GM12873 (cell line): Measurements from ENCODE around the gene PNKD.

Experiments
- TF ChIP-seq, protein P1 (sequence below): IDR thresholded peaks from 2 replicates; pipeline ENCODE4 v1.5.1; 2012; ENCODE audit warnings: low read depth, mild to moderate bottlenecking, moderate library complexity, low read length, control low read depth; ENCODE audit not compliant: insufficient read depth; ENCODE audit errors: missing control alignments

PNKD gene

DNA sequence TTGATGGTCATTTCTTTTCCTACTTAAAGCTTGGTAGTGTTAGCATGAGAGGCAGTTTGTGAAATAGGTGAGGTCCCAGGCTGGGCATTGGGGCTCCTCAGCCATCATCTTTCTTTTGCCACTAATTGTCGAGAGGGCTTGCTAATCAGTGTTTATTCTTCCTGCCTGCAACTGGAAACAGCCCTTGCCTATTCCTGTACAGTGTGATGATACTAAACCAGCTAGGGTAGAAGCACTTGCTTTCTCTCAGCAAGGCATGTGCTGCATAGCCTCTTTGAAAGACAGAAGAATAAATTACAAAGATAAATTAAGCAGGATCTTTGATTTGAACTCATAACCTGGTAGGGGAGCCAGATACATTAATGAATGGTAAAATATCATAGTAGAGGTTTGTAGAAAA is 26.1 kb upstream of the PNKD start:
- TF ChIP-seq, protein P1, sequence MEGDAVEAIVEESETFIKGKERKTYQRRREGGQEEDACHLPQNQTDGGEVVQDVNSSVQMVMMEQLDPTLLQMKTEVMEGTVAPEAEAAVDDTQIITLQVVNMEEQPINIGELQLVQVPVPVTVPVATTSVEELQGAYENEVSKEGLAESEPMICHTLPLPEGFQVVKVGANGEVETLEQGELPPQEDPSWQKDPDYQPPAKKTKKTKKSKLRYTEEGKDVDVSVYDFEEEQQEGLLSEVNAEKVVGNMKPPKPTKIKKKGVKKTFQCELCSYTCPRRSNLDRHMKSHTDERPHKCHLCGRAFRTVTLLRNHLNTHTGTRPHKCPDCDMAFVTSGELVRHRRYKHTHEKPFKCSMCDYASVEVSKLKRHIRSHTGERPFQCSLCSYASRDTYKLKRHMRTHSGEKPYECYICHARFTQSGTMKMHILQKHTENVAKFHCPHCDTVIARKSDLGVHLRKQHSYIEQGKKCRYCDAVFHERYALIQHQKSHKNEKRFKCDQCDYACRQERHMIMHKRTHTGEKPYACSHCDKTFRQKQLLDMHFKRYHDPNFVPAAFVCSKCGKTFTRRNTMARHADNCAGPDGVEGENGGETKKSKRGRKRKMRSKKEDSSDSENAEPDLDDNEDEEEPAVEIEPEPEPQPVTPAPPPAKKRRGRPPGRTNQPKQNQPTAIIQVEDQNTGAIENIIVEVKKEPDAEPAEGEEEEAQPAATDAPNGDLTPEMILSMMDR, result no peak

DNA sequence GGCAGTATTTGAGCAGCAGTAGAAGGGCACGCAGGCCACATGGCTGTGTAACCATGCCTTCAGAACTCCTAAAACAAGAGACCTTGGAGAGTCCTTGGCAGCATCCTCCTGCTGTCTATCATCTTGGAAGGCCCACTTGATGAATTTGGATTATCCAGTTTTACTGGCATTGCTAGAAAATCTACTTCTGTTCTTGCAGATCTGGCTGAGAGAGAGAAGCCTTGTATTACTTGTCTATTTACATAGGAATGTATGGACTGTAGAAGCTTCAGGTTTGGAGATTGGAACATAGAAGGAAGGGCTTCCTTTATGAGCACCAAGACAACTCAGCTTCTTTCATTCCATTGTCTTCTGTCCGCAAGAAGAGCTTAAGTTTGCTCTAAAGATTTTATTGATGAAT is 25.7 kb upstream of the PNKD start:
- TF ChIP-seq, protein P1, result no peak

DNA sequence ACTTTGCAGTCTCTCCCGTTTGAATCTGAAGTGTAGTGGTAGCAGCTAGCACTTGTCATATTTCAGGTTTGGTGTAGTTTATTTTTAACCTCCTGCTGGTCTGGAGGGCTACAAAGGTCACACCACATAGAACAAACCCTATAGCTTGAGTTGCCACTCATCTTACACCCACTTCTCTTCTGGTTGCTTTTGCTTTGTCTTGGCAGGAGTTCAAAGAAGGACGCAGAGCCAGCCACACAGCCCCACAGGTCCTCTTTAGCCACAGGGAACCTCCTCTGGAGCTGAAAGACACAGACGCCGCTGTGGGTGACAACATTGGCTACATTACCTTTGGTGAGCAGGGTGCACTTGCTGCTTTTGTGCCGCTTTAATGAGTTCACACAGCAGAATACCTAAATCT is 25.1 kb upstream of the PNKD start:
- TF ChIP-seq, protein P1, result no peak

DNA sequence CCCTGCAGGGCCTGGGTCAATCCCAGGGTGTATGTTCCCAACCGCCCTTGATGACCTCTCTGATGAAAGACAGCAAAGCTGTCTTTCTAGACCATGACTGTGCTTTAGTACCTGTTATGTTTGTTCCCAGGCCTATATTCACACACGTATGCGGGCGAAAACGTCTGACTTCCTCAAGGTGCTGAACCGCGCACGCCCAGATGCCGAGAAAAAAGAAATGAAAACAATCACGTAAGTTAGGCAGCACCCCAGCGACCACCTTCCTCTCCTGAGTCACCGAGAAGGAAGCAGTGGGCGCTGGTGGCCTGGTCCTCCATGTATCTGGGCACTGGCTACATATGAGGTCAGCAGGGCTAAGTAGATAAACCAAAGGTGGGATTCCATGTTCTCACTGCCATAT is 20.6 kb upstream of the PNKD start:
- TF ChIP-seq, protein P1, result no peak

DNA sequence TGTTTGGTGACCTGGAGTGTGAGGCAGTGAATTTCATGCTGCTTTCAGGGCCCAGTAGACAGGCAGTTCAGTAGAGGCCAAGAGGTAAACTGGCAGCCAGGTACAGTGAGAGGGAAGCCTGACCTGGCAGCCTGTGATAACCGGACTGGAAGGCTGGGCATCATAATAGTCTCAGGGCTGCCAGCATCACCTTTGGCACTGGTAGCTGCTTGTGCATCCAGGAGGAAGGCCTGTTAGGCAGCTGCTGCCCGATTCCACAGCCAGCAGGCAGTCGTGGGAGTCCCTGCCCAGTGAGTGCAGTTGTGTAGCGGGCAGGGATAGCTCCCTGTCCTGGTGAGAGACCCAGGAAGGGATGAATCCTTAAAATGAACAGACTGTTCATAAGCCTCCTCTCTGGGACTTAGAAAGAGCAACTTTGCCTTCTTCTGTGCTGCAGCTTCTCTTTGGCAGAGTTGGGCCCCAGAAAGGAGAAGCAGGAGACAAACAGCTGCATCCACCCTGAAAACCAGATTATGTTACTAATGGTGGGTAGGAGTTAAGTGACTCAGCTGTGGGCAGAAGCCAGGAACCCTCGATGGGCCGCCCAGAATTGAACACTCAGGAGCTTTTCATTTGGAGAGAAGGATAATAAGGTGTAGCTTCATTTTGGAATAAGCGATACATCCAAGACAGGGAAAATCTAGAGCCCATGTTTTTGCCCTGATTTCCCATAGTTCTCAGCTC is 17.6 kb upstream of the PNKD start:
- TF ChIP-seq, protein P1, result no peak

DNA sequence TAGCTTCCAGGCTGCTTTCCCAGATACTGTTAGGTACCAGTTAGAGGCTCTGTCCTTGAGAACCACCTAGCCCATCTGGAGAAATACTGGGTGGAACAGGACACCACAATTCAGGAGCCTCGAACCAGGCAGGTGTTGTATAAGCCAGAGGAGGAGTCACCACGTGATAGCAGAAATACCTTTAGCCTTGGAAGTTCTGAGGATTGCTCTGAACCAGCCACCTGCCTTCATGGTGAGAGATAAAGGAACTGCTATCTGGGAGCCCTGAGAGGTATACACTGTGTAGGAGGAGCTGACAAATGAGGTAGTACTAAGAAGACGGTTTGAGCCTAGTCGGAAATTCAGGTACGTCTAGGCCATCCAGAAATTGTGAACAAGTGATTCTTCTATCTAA is 17.1 kb upstream of the PNKD start:
- TF ChIP-seq, protein P1, result no peak

DNA sequence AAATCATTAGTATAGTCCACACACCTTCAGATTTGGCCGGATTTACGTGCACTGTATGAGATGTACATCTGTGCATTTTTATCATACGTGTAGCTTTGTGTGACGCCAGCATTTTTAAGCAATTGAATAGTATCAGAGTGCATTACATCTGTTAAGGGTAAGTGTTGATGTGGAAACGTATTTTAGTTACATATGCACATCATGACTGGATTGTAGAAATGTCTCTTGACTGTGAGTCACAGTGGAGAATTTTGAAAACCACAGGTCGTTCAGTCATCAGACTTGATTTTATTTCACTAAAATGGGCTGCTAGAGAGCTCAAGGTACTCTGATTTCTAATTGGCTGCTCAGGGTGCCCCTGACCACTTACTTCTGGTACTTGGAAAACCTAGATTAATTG is 14.9 kb upstream of the PNKD start:
- TF ChIP-seq, protein P1, result no peak
